ENCODE results near the gene ADGRG1.

Gene ADGRG1

GRCh38 chr16:57645691-57646387 lies 17.4 kb downstream of the ADGRG1 start:
- H3K9me3 Mint-ChIP-seq, result no peaks in the 10 kb centered on the region
- H3K27me3 Mint-ChIP-seq, result no peaks in the 10 kb centered on the region
- H3K36me3 Mint-ChIP-seq, result peaks cover 1% of the 10 kb centered on the region
- peak overlapping the region; percentile 23 for H3K27ac Mint-ChIP-seq
- H3K4me3 Mint-ChIP-seq, result peak overlapping the region; percentile 7
- peaks cover 8% of the 10 kb centered on the region for H3K4me1 Mint-ChIP-seq

GRCh38 chr16:57646388-57647039 lies 18.1 kb downstream of the ADGRG1 start:
- H3K9me3 Mint-ChIP-seq, result no peaks in the 10 kb centered on the region
- peaks cover 1% of the 10 kb centered on the region for H3K36me3 Mint-ChIP-seq
- H3K4me1 Mint-ChIP-seq, result peaks cover 14% of the 10 kb centered on the region

GRCh38 chr16:57647136-57647875 lies 18.9 kb downstream of the ADGRG1 start:
- peak overlapping the region; percentile 76 for H3K4me3 Mint-ChIP-seq
- no peaks in the 10 kb centered on the region for H3K36me3 Mint-ChIP-seq

More at GRCh38 chr16:57646388-57647039, 18.1 kb downstream of the ADGRG1 start:
- no peak overlapping the region for H3K4me3 Mint-ChIP-seq
- no peak overlapping the region for H3K27ac Mint-ChIP-seq
- H3K27me3 Mint-ChIP-seq, result no peaks in the 10 kb centered on the region

GRCh38 chr16:57648125-57648524 lies 19.7 kb downstream of the ADGRG1 start:
- H3K27ac Mint-ChIP-seq, result peak overlapping the region; percentile 59
- peak overlapping the region; percentile 76 for H3K4me3 Mint-ChIP-seq
- H3K36me3 Mint-ChIP-seq, result no peaks in the 10 kb centered on the region
- H3K9me3 Mint-ChIP-seq, result no peaks in the 10 kb centered on the region
- H3K27me3 Mint-ChIP-seq, result no peaks in the 10 kb centered on the region
- peaks cover 20% of the 10 kb centered on the region for H3K4me1 Mint-ChIP-seq

More at GRCh38 chr16:57647136-57647875, 18.9 kb downstream of the ADGRG1 start:
- peaks cover 20% of the 10 kb centered on the region for H3K4me1 Mint-ChIP-seq
- H3K27ac Mint-ChIP-seq, result no peak overlapping the region
- no peaks in the 10 kb centered on the region for H3K27me3 Mint-ChIP-seq
- H3K9me3 Mint-ChIP-seq, result no peaks in the 10 kb centered on the region

GRCh38 chr16:57648581-57649442 lies 20.4 kb downstream of the ADGRG1 start:
- H3K36me3 Mint-ChIP-seq, result no peaks in the 10 kb centered on the region
- H3K27me3 Mint-ChIP-seq, result no peaks in the 10 kb centered on the region
- H3K4me1 Mint-ChIP-seq, result peaks cover 20% of the 10 kb centered on the region
- H3K27ac Mint-ChIP-seq, result peak overlapping the region; percentile 30
- peak overlapping the region; percentile 33 for H3K4me3 Mint-ChIP-seq
- H3K9me3 Mint-ChIP-seq, result no peaks in the 10 kb centered on the region

- H3K9me3 Mint-ChIP-seq, result no peaks in the 10 kb centered on the region
- no peaks in the 10 kb centered on the region for H3K36me3 Mint-ChIP-seq
- no peak overlapping the region for H3K27ac Mint-ChIP-seq
- no peak overlapping the region for H3K4me3 Mint-ChIP-seq
- H3K4me1 Mint-ChIP-seq, result peaks cover 20% of the 10 kb centered on the region
- H3K27me3 Mint-ChIP-seq, result no peaks in the 10 kb centered on the region
Measured at GRCh38 chr16:57649443-57649751, 21.0 kb downstream of the ADGRG1 start.

GRCh38 chr16:57649846-57650245 lies 21.4 kb downstream of the ADGRG1 start:
- H3K27ac Mint-ChIP-seq, result no peak overlapping the region
- H3K9me3 Mint-ChIP-seq, result no peaks in the 10 kb centered on the region
- no peak overlapping the region for H3K4me3 Mint-ChIP-seq
- no peaks in the 10 kb centered on the region for H3K36me3 Mint-ChIP-seq
- no peaks in the 10 kb centered on the region for H3K27me3 Mint-ChIP-seq
- H3K4me1 Mint-ChIP-seq, result peaks cover 20% of the 10 kb centered on the region

GRCh38 chr16:57651344-57652333 lies 23.2 kb downstream of the ADGRG1 start:
- H3K27ac Mint-ChIP-seq, result no peak overlapping the region

GRCh38 chr16:57652695-57653471 lies 24.5 kb downstream of the ADGRG1 start:
- H3K9me3 Mint-ChIP-seq, result no peaks in the 10 kb centered on the region
- H3K4me1 Mint-ChIP-seq, result peaks cover 18% of the 10 kb centered on the region
- H3K4me3 Mint-ChIP-seq, result no peak overlapping the region
- no peak overlapping the region for H3K27ac Mint-ChIP-seq
- H3K27me3 Mint-ChIP-seq, result no peaks in the 10 kb centered on the region
- no peaks in the 10 kb centered on the region for H3K36me3 Mint-ChIP-seq

More at GRCh38 chr16:57651344-57652333, 23.2 kb downstream of the ADGRG1 start:
- Mint-ChIP-seq H3K9me3 (no peaks in the 10 kb centered on the region), H3K4me3 (no peak overlapping the region), H3K27me3 (no peaks in the 10 kb centered on the region), H3K36me3 (no peaks in the 10 kb centered on the region), H3K4me1 (peaks cover 20% of the 10 kb centered on the region)

GRCh38 chr16:57653936-57654335 lies 25.5 kb downstream of the ADGRG1 start:
- H3K4me1 Mint-ChIP-seq, result peaks cover 16% of the 10 kb centered on the region
- no peak overlapping the region for H3K4me3 Mint-ChIP-seq
- no peak overlapping the region for H3K27ac Mint-ChIP-seq
- H3K36me3 Mint-ChIP-seq, result no peaks in the 10 kb centered on the region
- H3K9me3 Mint-ChIP-seq, result no peaks in the 10 kb centered on the region
- H3K27me3 Mint-ChIP-seq, result no peaks in the 10 kb centered on the region

- no peaks in the 10 kb centered on the region for H3K9me3 Mint-ChIP-seq
- H3K4me3 Mint-ChIP-seq, result no peak overlapping the region
- H3K27ac Mint-ChIP-seq, result no peak overlapping the region
- peaks cover 7% of the 10 kb centered on the region for H3K4me1 Mint-ChIP-seq
- no peaks in the 10 kb centered on the region for H3K36me3 Mint-ChIP-seq
- H3K27me3 Mint-ChIP-seq, result no peaks in the 10 kb centered on the region
Measured at GRCh38 chr16:57656342-57656955, 28.0 kb downstream of the ADGRG1 start.

- no peaks in the 10 kb centered on the region for H3K4me1 Mint-ChIP-seq
- no peaks in the 10 kb centered on the region for H3K36me3 Mint-ChIP-seq
- no peak overlapping the region for H3K27ac Mint-ChIP-seq
- no peak overlapping the region for H3K4me3 Mint-ChIP-seq
- no peaks in the 10 kb centered on the region for H3K27me3 Mint-ChIP-seq
- H3K9me3 Mint-ChIP-seq, result no peaks in the 10 kb centered on the region
Measured at GRCh38 chr16:57657228-57657627, 28.8 kb downstream of the ADGRG1 start.

GRCh38 chr16:57658130-57658877 lies 29.9 kb downstream of the ADGRG1 start:
- Mint-ChIP-seq H3K27me3 (no peaks in the 10 kb centered on the region), H3K36me3 (no peaks in the 10 kb centered on the region), H3K4me3 (no peak overlapping the region), H3K9me3 (no peaks in the 10 kb centered on the region), H3K27ac (no peak overlapping the region), H3K4me1 (no peaks in the 10 kb centered on the region)

Measured in activated naive CD4-positive, alpha-beta T cell treated with anti-CD3 and anti-CD28 coated beads, Interleukin-2, amount 50 U/mL, for 24 hours (primary cell).